HG03565 (cell line): ENCODE data around the gene ZNF821.
"Not testable (repeated sequence)": the region's sequence is repeated elsewhere in the genome, so short reads cannot be mapped to it uniquely, and the experiment has no call there.

Source experiments
- ATAC-seq: cut with Tn5 transposase; IDR thresholded peaks from one replicate; pipeline ENCODE4 v1.9.1; 2021; ENCODE audit warnings: mild to moderate bottlenecking, moderate library complexity; ENCODE audit not compliant: unreplicated experiment

Gene ZNF821

GRCh38 chr16:71883849-71884638, at the start of gene ZNF821:
TSS of gene ZNF821 (minus strand) at chr16:71884182. CDS start at chr16:71879946, 4,236 bp downstream.
- no peak for ATAC-seq

DNA sequence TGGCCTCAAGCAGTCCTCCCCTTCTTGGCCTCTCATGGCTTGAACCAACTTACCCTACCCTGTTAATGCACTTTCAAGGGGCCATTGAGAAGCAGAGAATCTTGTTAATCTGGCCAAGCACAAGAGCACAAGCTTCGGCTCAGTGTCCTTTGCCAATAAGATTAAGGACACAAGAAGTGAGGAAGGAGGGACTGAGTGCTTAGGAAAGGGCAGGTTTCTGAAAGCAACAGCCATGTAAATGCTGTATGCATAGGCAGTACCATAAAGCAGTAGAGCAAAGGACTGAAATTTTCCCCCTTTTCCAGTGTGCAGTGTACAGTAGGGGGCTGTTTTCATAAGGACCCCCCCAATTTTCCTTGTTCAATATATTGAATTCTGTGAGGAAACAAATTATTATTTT, 49.0 kb upstream of the ZNF821 start:
- ATAC-seq, result no peak

- ATAC-seq, result no peak
Measured at GRCh38 chr16:71931599-71931998, 47.6 kb upstream of the ZNF821 start.

GRCh38 chr16:71931001-71931400, 47.0 kb upstream of the ZNF821 start:
- no peak for ATAC-seq

DNA sequence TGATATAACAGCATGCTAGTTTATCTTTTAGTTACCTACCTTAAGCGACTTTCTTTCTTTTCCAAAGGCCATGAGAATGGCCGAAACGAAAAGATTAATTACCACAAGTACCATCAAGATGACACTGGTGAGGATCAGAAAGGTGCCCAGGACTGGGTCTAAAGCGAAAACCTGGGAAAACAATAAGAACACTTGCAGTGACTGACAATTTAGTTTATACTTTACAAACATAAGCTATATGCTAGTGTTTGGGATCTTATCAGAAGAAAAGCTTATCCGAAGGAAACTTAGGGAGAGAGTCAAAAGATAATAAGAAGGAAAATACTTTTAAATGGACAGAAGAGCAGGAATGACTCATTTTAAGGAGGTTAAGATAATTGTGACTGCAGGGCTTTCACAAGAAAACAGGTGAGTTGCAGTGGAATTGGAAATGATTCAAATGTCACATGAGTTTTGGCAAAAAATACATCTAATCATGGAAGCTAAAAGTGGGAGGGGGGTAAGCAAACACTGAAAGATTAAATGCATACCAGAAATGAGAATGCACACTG, 46.1 kb upstream of the ZNF821 start:
- ATAC-seq, result no peak

DNA sequence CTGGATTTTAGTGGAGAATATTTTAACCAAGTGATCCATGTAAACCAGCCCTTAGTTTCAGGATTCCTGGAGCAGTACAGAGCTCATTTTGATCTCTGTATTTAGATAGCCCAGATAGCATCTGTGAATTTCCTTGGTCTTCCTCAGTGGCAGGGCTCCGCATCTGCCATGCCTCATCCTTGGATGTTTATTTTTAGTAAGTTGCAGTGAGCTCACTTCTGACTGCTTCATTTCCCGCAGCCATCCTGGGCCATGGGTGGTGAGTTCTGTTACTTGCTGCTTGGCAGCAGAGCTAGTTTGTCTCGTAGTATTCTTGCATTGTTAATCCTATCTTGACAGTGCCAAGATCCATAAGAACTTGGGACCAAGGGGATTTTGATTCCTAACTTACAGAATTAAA, 45.1 kb upstream of the ZNF821 start:
- ATAC-seq, result no peak

DNA sequence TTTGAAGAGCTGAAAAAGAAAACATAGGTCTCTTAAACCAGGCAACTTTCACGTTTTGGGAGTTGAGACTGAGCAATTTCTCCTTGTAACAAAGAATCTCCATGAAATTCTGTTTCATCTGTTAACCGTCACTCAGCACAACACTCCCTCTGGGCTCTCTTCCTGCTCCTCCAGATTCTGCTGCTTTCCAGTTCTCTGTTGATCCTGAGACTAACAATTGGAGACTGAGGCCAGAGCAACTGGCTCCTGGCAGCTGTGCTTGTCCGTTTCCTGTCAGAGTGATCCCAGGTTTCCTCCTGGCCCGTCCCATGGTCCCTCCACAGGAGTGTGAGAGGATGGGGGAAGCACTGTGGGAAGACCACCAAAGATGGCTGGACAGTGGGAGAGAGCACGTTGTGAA, 43.8 kb upstream of the ZNF821 start:
- ATAC-seq, result no peak

DNA sequence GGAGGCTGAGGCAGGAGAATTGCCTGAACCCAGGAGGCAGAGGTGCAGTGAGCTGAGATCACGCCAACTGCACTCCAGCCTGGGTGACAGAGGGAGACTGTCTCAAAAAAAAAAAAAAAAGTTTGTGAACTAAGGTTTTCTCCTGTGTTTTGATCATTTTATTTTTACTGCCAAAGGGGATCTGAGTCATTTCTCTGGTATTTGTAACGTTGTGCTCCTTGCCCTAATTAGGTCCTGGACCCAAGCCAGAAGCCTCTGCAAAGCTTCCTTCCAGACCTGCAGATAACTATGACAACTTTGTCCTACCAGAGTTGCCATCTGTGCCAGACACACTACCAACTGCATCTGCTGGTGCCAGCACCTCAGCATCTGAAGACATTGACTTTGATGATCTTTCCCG, 43.4 kb upstream of the ZNF821 start:
- ATAC-seq, result no peak

- no peak for ATAC-seq
Measured at GRCh38 chr16:71924710-71925109, 40.7 kb upstream of the ZNF821 start.

DNA sequence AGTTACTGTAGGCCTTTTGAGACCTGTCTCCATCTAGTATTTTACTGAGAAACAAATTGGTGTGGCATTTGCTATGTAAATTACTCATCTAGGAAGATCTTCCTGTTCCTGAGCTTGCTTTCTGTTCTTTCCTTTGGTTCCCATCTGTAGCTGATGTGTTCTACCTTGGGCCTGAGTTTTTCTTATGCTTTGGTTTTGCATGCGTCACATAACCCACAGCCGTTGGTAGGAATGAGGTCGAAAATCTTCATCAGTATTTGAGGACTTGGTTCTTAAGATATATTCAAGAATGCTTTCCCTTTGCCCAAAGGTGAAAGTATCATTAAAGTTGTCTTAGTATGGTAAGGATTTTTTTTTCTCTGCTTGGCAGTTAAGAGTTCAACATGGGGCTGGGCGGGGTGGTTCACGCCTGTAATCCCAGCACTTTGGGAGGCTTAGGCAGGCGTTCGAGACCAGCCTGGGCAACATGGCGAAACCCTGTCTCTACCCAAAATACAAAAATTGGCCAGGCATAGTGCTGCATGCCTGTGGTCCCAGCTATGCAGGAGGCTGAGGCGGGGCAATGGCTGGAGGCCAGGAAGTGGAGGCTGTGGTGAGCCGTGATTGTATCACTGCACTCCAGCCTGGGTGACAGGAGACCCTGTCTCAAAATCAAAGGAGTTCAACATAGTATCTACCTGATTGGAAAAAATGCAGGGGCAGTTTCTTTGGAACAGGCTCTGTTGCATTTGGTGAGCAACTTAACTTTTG, 40.1 kb upstream of the ZNF821 start:
- ATAC-seq, result no peak

- ATAC-seq, result no peak
Measured at GRCh38 chr16:71920658-71921057, 36.7 kb upstream of the ZNF821 start.

- no peak for ATAC-seq
Measured at GRCh38 chr16:71919035-71919434, 35.1 kb upstream of the ZNF821 start.

DNA sequence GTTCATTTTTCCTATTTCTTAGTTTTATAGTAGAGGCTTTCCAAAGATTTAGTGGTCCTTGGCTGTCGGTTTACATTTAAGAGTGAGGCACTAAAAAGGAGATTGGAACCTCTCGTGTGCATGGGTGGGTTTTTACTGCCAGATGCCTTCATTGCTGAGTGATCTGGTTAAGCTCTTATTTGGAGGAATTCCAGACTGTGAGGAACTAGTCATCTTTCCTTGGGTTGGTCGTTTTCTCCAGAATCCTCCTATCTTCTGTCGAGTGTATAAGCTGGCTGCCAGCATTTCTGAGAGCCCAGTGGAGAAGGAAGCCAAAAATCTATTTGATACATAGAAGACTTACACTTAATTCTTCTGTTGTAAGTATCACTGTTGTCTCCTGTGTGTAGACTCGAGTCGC, 33.9 kb upstream of the ZNF821 start:
- no peak for ATAC-seq

DNA sequence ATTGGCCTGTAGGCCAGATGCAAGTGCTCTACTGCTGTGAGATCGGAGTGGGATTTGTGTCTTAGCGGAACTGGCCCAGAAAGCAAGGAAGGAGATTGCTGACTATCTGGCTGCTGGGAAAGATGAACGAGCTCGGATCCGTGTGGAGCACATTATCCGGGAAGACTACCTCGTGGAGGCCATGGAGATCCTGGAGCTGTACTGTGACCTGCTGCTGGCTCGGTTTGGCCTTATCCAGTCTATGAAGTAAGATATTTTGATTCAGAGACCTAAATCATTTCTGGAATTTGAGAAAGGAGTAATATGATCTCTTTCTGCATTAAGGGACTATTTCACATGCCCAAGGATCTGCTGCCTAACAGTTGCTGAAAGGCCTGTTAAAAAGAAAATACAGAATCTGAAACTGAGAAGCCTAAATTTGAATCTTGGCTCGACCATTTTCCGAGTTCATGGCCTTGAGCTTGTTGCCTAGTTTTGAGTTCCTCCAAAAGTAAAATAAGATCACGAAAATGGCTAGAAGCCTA, 32.5 kb upstream of the ZNF821 start:
- ATAC-seq, result no peak

DNA sequence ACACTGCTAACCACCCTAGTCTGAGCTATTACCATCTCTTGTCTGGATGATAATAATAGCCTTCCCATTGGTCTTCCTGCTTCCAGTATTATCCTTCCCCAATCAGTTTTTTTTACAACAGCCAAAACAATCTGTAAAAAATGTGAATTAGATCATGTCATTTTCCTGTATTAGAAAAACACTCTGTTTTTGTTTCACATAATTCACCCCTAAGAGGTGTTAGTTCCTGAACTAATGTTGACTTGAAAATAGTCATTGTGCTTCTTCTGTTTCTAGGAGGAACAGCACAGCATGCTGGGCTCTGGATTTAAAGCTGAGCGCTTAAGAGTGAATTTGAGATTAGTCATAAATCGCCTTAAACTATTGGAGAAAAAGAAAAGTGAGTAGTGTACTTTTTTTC, 31.4 kb upstream of the ZNF821 start:
- ATAC-seq, result no peak

DNA sequence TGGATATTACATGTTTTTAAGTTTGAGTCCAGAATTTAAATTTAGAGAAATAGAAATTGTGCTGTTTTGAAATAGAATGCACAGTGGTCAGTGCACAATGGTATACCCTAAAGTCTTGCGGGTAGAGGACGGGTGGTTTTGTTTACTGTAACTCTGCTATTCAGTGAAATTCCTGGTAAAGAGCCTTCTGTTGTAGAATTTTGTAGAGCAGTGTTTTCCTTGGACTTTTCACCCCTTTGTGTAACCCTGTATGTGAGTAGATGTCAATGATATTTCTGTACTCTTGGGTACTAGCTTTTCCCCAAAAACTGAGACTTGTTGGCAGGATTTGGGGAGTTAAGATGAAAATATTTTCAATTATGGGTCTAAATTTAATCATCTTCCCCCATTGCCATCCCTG, 30.8 kb upstream of the ZNF821 start:
- no peak for ATAC-seq

GRCh38 chr16:71912534-71913275, 28.7 kb upstream of the ZNF821 start:
- ATAC-seq, result no peak

DNA sequence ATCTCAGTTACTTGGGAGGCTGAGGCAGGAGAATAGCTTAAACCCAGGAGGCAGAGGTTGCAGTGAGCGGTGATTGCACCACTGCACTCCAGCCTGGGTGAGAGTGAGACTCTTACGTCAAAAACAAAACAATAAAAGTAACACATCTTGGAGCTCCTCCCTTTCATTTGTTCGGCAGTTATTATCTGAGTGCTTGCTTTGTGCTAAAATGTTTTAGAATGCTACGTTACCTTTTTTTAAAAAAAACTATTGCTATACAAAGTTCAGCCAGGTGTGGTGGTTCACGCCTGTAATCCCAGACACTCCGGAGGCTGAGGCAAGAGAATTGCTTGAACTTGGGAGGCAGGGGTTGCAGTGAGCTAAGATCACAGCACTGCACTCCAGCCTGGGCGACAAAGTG, 27.1 kb upstream of the ZNF821 start:
- ATAC-seq, result no peak

DNA sequence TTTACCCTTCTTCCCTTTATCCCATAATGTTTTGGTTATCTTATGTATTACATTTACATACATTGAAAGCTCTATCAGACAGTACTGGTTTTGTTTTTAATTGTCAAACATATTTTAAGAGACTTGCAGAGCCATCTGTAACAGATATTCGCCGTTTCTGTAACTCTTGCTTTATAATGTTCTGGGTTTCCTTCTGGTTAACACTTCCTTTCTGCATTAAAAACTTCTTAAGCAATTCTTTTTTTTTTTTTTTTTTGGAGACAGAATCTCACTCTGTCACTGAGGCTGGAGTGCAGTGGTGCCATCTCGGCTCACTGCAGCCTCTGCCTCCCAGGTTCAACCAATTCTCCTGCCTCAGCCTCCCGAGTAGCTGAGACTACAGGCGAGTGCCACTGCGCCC, 21.8 kb upstream of the ZNF821 start:
- ATAC-seq, result not testable (repeated sequence)

GRCh38 chr16:71904239-71904638, 20.3 kb upstream of the ZNF821 start:
- ATAC-seq, result no peak

DNA sequence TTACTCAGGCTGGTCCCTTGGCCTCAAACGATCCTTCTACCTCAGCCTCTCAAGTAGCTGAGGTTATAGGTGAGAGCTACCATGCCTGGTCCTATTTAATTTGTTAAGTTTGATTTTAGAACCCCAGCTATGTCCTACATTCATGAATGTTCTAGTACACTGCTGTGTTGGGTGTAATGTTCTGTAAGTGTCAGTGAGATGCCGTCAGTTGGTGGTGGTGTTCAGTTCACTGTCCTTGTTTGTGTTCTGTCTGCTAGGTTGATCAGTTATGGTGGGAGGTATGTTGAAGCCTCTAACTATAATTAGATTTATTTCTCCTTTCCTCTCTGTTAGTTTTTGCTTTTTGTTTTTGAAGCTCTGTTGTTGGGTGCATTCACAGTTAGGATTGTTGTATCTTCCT, 19.6 kb upstream of the ZNF821 start:
- ATAC-seq, result no peak
